Spleen (tissue), 7 donors: ENCODE results near the gene RNF181.

ENCODE experiments used
- CTCF ChIP-seq, 11 experiments: fragments of 200-600 bp in 7 of 11; fragments of 450-650 bp in 4 of 11; sonication (generic) in 4 of 11; IDR thresholded peaks in 8 of 11; conservative IDR thresholded peaks in 3 of 11; 1 replicate in 7 of 11; 2 replicates in 4 of 11; pipeline versions ENCODE4 v1.4.0 to v1.8.0; 2016 to 2021; ENCODE audit warnings: antibody characterized with exemption in 11 of 11, inconsistent platforms in 4 of 11, mild to moderate bottlenecking in 1 of 11
- POLR2A ChIP-seq, 3 donors: fragments of 450-650 bp; IDR thresholded peaks; one replicate each; pipeline ENCODE4 v1.5.1; 2017; ENCODE audit warnings: antibody characterized with exemption in 3 of 3, mild to moderate bottlenecking in 1 of 3
- donor health status: DM: no; HTN: no; CAD: no; lungs with moderate emphysema.
- donor health status: DM: no; HTN: no; CAD: no.
- donor health status: DM: no; HTN: no; CAD: no.

GRCh38 chr2:85597241-85597640 lies 1.7 kb downstream of the RNF181 start:
- TF ChIP-seq POLR2A (IDR thresholded peaks at IDR 0.05) (no peak), CTCF (IDR thresholded peaks at IDR 0.05 in 8 of 11, conservative IDR thresholded peaks at IDR 0.05 in 3 of 11) (no peak)
